ENCODE results near the gene DNAH11.
"Not testable (repeated sequence)": the region's sequence is repeated elsewhere in the genome, so short reads cannot be mapped to it uniquely, and the experiment has no call there.

The DNAH11 gene

DNA sequence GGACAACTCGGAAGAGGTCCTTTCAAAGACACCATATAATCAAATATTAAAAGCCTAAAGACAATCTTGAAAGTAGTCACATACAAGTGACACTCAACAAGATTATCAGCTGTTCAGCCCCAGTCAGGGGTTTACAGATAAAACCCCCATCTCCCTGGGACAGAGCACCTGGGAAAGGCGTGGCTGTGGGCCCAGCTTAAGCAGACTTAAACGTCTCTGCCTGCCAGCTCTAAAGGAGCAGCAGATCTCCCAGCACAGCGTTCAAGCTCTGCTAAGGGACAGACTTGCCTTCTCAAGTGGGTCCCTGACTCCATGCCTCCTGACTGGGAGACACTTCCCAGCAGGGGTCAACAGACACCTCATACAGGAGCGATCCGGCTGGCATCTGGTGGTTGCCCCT is 384.9 kb downstream of the DNAH11 start:
- no peak for DNase-seq (ENCODE audit: low spot score)

DNA sequence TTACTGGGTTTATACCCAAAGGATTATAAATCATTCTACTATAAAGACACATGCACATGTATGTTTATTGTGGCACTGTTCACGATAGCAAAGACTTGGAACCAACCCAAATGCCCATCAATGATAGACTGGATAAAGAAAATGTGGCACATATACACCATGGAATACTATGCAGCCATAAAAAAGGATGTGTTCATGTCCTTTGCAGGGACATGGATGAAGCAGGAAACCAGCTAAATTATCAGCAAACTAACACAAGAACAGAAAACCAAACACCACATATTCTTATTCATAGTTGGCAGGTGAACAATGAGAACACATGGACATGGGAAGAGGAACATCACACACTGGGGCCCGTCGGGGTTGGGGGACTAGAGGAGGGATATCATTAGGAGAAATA is 390.5 kb downstream of the DNAH11 start:
- not testable (repeated sequence) for DNase-seq (ENCODE audit: low spot score)

DNA sequence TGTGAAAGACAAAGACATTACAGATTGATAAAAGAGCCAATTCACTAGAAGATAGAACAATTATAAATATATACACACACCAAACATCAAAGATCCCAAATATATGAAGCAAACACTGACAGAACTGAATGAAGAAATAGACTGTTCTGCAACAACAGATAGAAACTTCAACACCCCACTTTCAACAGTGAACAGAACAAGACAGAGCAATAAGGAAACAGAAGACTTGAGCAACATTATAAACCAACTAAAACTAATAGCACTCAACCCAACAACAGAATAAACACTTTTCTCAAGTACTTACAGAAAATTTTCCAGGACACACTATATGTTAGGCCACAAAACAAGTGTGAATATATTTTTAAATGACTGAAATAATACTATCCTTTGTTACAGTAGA is 392.0 kb downstream of the DNAH11 start:
- no peak for DNase-seq (ENCODE audit: low spot score)

DNA sequence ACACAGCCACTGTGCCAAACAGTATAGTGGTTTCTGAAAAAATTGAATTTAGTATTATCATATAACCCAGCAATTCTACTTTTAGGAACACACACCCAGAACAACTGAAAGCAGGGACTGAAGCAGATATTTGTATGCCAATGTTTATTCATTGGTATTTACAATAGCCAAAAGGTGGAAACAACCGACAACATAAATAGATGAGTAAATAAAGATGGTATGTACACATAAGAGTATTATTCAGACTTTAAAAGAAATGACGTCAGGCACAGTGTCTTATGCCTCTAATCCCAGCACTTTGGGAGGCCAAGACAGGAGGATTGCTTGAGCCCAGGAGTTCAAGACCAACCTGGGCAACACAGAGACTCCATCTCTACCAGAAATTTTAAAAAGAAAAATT is 395.6 kb downstream of the DNAH11 start:
- no peak for DNase-seq (ENCODE audit: low spot score)

DNA sequence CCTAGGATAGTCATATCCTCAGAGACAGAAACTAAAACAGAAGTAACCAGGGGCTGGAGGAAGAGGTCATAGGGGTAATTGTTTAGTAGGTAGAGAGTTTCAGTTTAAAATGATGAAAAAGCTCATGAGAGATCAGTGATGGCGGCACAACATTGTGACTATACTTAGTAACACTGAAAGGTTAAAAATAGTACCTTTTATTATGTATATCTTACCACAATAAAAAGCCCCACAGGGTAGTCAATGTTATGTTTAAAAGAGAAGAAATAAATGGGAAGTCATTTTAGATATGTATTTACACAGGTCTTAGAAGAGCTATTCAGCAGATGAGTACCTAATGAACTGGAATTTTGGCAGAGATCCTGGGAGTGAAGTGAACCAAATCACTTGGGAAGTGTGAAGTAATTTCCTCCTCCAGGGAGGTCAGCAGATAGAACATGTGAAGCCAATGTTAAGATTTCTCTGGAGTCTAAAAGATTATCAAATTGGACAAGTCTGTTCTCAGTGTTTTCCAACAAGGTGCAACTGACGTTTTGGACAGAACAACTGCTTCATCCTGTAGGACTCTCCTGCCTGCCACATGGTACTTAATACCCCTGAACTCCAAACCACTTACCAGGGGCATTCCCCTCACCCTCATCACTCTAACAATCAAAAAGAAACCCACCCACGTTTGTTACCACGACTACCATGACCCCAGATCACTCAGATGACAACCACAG is 396.5 kb downstream of the DNAH11 start:
- no peak for DNase-seq (ENCODE audit: low spot score)

DNA sequence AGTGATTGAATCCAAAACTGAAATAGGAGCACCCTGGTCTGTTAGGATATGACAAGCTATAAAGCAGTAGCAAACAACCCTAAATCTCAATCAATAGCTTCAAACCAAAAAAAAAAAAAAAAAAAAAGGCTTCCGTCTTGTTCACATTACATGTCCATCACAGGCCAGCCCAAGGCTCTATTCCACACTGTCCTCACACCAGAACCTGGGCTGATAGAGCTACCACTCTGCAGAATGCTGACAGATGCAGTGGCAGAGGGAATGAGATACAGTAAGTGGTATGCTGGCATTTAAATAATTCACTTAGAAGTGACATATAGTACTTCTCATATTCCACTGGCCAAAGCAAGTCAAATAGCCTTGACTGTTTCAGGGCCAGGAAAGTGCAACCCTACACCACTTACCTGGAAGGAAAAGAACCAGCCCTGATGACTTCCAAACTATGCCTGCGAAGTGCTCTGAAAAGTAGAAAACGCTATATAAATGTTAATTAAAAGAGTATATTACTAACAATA is 397.1 kb downstream of the DNAH11 start:
- DNase-seq (ENCODE audit: low spot score): no peak

DNA sequence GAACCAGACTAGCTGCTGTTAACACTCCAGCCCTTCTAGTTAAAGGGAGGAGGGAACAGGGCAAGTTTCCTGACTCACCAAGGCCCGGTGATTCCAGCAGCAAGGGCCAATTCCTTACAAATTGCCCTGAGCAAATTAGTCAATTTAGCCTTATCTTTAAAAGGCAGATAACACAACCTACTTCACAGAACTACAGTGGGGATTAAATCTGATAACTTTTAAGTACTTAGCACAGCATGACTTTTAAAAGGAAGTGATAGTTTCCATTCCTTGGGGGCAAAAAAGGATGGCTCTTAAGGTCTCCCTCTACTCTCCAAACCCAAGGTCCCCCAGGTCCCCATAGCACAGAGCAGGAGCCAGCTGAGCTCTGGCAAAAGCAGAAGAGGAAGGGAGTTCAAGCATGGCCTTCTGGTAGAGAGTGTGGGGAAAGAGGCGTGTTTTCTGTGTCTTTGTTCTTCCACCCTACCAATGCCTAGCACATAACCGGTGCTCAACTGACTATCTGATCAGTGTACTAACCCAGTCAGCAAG is 398.8 kb downstream of the DNAH11 start:
- no peak for DNase-seq (ENCODE audit: low spot score)

DNA sequence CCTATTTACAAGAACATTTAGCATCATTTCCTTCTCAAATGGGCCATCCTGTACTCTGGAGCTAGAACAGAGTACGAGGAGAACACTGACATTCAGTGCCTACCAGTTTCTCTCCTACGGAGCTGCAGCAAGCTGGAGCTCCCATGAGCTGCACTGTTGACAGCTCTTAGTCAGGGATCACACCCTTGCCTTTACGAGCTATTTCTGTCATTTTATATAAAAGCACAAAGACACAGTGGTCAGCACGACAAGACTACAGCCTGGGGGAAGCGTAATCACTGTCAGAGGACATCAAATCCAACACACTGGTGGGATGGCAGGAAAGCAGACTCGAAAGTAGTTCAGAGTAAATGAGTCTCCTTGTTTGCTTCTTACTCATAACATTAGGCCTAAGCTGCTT is 400.1 kb downstream of the DNAH11 start:
- no peak for DNase-seq (ENCODE audit: low spot score)

DNA sequence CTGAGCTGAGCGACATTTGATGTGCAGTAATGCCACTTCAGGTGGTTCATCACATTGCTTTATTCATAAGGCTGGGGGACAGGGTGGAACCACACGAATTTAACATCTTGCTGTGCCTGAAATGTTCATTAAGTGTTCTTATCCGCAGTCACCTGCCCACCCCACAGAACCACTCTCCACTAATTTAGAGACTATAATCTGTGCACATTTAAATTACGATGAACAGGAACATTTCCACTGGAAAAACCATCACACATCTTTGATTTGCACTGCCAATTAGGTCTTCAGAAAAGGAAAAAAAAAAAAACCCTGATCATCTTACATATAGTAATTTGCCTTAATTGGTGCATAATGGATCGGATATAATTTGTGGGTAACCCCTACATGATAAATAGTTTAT is 400.6 kb downstream of the DNAH11 start:
- no peak for DNase-seq (ENCODE audit: low spot score)

DNA sequence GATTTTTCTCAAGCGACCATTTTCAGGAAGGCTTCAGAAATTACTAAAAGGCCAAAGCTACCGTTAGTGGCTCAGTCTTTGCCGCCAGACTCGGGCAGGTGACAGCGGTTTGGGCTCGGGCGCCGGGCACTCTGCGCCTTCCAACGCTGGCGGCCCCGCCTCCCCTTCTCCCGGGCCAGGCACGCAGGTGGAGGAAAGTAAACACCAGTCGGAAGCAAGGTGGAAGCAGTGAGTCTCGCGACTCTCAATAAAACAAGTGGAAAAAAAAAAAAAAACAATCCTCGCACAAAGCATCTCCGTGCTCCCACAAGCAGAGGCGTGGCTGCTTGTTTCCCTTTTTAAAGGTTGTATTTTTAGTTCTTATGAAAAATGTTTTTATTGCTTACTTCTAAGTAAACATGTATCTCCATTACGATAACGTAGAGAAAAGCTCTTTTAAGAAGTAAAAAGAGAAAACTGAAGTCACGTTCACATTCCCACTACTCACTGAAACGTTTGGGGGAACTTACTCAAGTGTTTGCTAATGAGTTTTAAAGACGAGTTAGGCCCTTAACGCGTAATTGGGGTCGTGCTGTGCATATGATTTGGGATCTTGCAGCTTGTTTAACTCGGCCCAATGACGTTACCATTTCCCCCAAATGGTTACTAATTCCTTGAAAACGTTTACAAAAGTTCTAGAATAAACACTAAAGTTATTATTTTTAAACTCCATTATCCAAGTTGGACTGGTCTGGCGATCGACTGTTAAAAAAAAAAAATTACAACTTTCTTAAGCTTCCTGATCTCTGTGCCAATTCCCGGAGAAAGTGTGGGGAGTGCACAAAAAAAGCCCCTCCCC is 402.0 kb downstream of the DNAH11 start:
- no peak for DNase-seq (ENCODE audit: low spot score)

DNA sequence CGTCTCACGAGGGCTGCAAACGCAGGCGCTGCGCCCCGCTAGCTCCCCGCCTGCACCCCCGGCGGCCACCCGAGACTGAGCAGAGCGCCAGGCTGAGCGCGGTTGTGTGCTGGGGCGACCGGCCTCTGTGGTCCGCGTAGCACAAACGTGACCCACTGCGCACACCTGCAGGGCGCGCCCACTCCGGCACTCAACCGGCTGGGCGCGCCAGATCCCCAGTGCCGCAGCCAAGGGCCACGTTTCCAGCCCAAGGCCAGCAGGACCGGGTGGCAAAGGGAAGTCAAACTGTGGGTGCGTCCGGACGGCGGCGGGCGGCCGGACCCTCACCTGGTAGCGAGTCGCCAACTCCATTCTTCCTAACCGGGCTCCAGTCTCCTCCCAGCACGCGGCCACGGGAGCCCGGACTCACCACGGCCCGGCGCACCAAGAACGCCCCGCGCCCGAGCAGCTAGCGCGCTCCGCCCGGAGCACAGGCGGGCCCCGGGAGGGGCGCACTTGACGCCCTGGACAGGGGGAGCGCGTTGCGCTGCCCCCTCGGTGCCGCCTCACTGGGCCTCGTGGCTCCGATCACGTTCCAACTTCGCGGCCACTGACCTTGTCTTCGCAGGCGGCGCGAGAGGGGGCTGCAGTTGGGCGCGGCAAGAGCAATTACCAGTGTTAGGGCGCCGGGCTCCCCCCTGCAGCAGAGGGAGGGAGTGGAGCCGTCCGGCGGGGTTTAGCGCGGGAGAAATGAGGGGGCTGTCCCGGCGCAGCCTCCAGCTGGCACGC is 402.8 kb downstream of the DNAH11 start, which contains the start of gene CDCA7L:
CDCA7L (minus strand) TSS at position 446 of the 768 bp plus-strand sequence; CDS start at position 351, 95 bp downstream.
- DNase-seq (ENCODE audit: low spot score): peak; percentile 89

DNA sequence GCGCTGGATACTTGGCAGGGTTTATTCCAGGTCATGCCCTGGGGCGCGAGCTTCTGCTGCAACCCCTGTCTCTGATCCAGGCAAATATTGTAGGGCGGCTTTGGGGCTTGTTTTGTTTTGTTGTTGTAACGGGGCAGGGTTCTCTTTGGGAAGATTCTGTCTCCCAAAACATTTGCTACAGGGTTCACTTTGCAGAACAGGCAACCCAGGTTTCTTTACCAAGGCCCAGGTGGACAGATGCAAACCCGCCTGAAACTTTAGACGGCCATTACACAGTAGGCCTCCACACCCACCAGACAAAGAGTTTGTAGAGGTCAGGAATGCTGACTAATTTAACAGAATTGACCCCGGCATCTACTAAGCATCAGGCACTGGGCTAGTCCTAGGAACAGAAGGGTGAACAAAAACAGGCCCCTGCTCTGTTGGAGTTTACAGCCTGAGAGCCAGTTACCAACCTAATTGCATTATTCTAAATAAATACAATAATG is 403.4 kb downstream of the DNAH11 start:
- no peak for DNase-seq (ENCODE audit: low spot score)

DNA sequence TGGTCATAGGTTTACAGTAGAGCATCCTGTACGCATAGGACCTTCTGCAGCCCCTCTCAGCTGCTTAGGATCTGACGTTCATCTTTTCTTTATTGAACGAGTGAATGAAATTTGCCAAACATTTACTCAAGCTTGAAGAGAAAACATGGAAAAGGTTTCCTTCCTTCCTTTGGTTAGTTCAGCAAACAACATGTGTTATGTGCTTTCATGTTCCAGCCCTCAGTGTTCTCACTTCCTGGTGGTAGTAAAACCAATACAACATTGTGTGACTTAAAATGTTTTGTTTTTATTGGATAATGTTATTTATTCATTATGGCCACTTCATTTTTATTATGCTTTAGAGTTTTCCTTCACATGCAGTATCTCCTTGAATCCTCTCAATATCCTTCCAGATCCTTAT is 404.2 kb downstream of the DNAH11 start:
- DNase-seq (ENCODE audit: low spot score): no peak

DNA sequence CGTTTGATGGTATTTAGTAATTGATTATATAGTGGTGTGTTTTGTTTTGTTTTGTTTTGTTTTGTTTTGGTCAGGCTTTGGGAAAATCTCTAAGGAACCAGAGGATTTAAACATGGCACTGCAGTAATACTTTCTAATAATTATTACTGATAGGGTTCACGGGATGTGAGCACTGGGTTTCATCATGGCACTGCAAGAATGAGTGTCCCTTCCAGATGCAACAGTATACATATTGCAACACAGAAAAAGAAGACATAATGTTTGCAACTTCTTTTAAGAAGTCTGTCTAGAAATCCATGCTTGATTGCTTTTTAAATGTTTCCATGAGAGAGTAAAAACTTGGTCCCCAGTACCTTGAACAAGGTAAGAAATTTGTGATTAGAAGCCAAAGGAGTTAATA is 405.1 kb downstream of the DNAH11 start:
- no peak for DNase-seq (ENCODE audit: low spot score)

DNA sequence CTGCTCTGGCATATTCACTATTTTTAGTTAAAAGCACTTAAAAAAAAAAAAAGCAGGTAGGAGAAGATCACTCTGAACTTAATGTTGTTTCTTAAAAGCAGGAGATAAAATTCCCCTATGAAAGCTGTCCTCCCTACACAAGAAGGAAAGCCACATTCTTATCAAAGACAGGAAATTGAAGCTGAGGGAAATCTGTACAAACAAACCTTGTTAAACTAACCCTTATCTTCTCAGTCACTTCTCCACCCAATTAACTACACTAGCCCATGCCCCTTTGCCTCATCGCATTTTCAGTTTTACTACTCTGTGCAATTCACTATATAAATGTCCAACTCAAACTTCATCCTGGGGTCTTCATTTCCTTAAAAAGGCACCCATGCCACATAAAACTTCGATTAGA is 405.5 kb downstream of the DNAH11 start:
- no peak for DNase-seq (ENCODE audit: low spot score)

DNA sequence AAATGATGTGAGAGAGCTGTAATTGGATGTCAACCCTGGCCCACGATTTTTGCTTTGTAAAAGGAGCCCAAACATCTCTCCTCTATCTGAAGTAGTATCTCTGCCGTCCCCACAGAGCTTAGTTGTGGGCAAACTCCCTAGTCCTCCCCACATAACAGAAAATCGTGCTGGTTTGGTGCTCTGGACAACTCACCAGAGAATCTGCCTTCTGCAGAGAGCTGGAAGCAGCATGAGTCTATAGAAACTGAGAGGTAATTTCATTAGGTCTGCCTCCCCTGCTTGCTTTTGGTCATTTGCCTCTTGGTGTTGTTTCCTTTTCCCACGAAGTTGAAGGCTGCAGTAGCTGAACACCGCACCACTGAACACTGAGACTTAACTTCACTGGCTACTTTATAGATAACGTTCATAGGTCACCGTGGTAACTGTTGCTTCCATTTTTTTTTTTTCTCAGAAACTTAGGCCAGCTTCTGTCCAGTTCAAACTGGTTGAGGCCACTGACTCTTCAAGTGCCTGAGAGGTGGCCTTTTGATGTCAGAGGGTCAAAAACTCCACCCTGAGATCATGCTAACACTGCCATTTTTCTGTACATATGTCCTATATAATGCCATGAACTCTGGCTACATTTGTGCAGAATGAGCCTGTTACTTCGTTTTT is 406.2 kb downstream of the DNAH11 start:
- DNase-seq (ENCODE audit: low spot score): no peak

Measured in left forelimb (tissue), 1 donor.